Activated naive CD4-positive, alpha-beta T cell treated with anti-CD3 and anti-CD28 coated beads for 36 hours (primary cell): Measurements from ENCODE around the gene PPP6R1. TPM values are rescaled to one million over a fixed set of nuclear protein-coding genes. Genes with fewer than 3 reads are reported as not detected.
"Not testable (repeated sequence)": the region's sequence is repeated elsewhere in the genome, so short reads cannot be mapped to it uniquely, and the experiment has no call there.

Experiments
- CTCF ChIA-PET: fragments of 350-600 bp; sonication (Branson Sonifier 250); formaldehyde crosslinking; loops from one replicate; lab custom pipeline; 2021; ENCODE audit warnings: antibody characterized with exemption; lab: Charles Lee
- DNase-seq: peaks from one replicate; pipeline ENCODE4 v3.0.0-alpha.2; 2020
- H3K27ac Mint-ChIP-seq: one replicate; pipeline ENCODE4 v1.8.0; 2021; ENCODE audit warnings: mild to moderate bottlenecking, mixed read lengths
- H3K27me3 Mint-ChIP-seq: one replicate; pipeline ENCODE4 v1.8.0; 2021; ENCODE audit warnings: low read depth, mixed read lengths
- H3K36me3 Mint-ChIP-seq: one replicate; pipeline ENCODE4 v1.8.0; 2021; ENCODE audit warnings: low read depth, mixed read lengths
- H3K4me1 Mint-ChIP-seq: one replicate; pipeline ENCODE4 v1.8.0; 2021; ENCODE audit warnings: low read depth, mixed read lengths
- H3K4me3 Mint-ChIP-seq: one replicate; pipeline ENCODE4 v1.8.0; 2021; ENCODE audit warnings: mild to moderate bottlenecking, moderate library complexity, mixed read lengths
- H3K9me3 Mint-ChIP-seq: one replicate; pipeline ENCODE4 v1.8.0; 2021; ENCODE audit warnings: mixed read lengths
- intact Hi-C: fragments of 100-400 bp; cut with micrococcal nuclease; formaldehyde crosslinking; loops from one replicate; pipeline ENCODE4 v1.15.1; 2023
- total RNA-seq, 2 experiments: library from RNA; stranded (reverse); gene quantifications; one replicate each; pipeline ENCODE4 v1.2.3, GENCODE V29; 2021

The PPP6R1 gene
- total RNA-seq, 2 experiments from 2014 or later, result 166 to 174 TPM

DNA sequence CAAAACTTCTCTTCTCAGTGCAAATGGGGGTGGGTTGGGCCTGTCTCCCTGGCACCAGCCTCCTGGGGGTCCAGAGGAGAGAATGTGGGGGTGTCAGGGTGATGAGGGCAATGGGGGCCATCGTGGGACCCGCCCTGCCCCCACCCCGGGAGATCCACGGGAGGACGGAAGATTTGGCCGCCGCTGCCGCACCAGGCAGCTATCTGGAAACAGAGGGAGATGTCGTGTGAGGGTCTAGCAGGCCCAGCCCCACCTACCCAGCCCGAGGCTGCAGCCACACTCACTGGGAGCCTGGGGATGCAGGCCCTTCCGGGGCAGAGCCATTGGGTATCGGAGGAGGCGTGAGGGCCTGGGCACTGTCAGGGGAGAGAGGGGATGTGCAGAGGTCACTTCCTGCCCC lies 28.5 kb downstream of the PPP6R1 start:
- DNase-seq, result no peak
- no peaks in the 10 kb centered on the region for H3K4me1 Mint-ChIP-seq
- intact Hi-C loops, result no loop called here
- H3K9me3 Mint-ChIP-seq, result no peaks in the 10 kb centered on the region
- H3K36me3 Mint-ChIP-seq, result peaks cover 30% of the 10 kb centered on the region
- no peak overlapping the region for H3K27ac Mint-ChIP-seq
- CTCF ChIA-PET, result no interaction called here
- no peaks in the 10 kb centered on the region for H3K27me3 Mint-ChIP-seq
- no peak overlapping the region for H3K4me3 Mint-ChIP-seq

DNA sequence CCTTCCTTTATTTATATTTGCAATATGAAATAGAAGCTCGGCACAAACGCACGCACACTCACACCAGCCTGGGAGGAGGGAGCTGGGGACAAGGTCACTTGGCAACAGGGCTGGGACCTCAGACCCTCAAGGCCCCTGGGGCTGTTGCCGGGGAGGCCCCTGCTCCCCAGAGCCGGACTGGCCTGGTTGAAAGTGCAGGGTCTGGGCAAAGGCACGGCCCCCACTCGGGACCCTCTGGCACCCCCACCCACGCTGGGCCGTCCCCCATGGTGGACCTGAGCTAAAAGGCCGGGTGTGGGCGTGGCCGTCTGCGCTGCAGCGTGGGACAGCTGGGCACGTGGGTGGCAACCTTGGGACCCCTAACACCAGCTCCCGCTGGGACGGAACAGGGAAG lies 29.0 kb downstream of the PPP6R1 start:
- H3K27ac Mint-ChIP-seq, result no peak overlapping the region
- intact Hi-C loops, result no loop called here
- no peak overlapping the region for H3K4me3 Mint-ChIP-seq
- CTCF ChIA-PET, result no interaction called here
- no peaks in the 10 kb centered on the region for H3K4me1 Mint-ChIP-seq
- no peaks in the 10 kb centered on the region for H3K9me3 Mint-ChIP-seq
- H3K27me3 Mint-ChIP-seq, result no peaks in the 10 kb centered on the region
- no peak for DNase-seq
- peaks cover 27% of the 10 kb centered on the region for H3K36me3 Mint-ChIP-seq

DNA sequence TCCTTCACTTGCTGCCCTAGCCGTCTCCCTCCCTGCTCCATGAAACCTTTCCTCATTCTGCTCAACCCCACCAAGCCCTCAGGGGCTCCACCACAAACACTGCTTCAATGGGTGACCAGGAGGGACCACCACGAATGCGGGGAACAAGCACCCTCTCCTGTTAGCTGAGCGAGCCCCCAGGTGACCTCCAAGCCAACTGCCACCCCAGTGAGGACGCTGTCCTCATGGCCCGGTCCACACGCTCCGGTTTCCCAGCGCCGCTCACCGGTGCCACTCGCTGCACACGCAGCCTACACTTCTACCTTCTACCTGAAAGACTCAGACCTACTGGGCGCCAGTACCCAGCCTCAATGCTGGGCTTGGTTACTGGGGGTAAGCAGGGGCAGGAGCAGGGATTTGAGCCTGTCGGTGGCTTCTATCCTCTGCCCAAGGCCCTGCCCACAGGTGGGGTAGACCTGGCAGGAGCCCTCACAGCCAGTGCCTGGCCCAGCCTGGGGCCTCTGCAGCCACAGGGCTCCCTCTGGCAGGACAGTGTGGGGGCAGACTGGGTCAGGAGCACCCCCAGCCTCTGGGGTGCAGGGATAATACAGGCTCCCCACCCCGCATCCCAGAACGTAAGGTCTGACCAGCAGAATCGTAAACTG lies 29.6 kb downstream of the PPP6R1 start:
- Mint-ChIP-seq H3K9me3 (no peaks in the 10 kb centered on the region), H3K27ac (no peak overlapping the region), H3K27me3 (no peaks in the 10 kb centered on the region), H3K36me3 (peaks cover 23% of the 10 kb centered on the region), H3K4me3 (no peak overlapping the region), H3K4me1 (no peaks in the 10 kb centered on the region)
- intact Hi-C loops, result no loop called here
- CTCF ChIA-PET, result no interaction called here
- no peak for DNase-seq

DNA sequence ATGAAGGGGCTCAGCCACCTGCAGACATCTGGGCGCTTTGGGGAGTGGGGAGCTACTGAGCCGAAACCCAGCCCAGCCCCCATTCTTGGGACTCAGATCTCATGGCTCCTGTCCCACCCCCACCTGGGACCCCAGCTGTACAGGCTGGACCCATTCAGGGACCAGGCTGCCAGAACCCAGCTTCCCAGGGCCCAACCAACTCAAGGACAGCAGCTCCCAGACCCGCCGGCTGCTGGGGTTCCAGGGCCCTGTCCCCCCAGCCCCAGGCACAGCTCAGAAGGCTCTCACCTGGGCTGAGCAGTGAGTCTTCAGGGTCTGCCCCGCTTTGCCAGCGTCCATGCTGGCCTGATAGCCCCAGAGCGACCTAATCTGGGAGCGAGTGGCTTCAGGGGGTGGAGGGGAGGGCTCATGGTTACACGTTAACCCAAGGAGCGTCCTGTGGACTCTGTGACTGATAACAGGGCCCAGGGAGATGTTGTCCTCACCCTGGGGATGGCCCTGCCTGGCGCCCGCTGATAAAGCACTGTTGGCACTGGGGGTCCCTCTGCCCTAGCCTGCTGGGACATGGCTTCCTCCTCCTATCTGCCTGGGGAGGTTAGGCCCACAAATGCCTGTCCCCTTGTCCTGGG lies 30.3 kb downstream of the PPP6R1 start, which contains the start of gene TMEM86B:
TSS of gene TMEM86B (minus strand) at position 361 of the 629 bp plus-strand sequence. CDS start at position 339, 22 bp downstream.
- Mint-ChIP-seq H3K36me3 (peaks cover 21% of the 10 kb centered on the region), H3K4me3 (no peak within 1 kb of the TSS), H3K9me3 (no peaks in the 10 kb centered on the region), H3K27ac (peak within 1 kb of the TSS; percentile 37), H3K27me3 (no peaks in the 10 kb centered on the region), H3K4me1 (no peaks in the 10 kb centered on the region)
- intact Hi-C loops, result no loop called here
- DNase-seq, result no peak
- CTCF ChIA-PET, result no interaction called here

DNA sequence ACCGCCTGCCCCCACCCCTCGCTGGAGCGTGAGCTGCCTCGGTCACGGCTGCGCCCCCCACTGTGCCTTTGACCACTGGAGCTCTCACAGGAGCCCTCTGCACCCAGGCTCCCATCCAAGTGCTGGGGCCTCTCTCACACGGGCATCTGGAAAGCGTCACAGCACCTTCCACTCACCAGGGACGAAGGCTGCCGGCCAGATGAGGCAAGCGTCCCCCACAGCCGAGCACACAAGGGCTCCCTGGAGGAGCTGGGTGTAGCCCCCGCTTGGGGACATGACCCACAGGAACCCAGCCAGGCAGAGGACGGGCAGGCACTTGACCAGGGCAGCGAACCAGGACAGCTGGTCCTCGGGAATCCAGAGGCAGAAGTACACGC lies 30.8 kb downstream of the PPP6R1 start:
- DNase-seq, result no peak
- Mint-ChIP-seq H3K27ac (peak overlapping the region; percentile 37), H3K36me3 (peaks cover 21% of the 10 kb centered on the region), H3K4me1 (no peaks in the 10 kb centered on the region), H3K27me3 (no peaks in the 10 kb centered on the region), H3K4me3 (no peak overlapping the region), H3K9me3 (no peaks in the 10 kb centered on the region)
- CTCF ChIA-PET, result no interaction called here
- intact Hi-C loops, result no loop called here

DNA sequence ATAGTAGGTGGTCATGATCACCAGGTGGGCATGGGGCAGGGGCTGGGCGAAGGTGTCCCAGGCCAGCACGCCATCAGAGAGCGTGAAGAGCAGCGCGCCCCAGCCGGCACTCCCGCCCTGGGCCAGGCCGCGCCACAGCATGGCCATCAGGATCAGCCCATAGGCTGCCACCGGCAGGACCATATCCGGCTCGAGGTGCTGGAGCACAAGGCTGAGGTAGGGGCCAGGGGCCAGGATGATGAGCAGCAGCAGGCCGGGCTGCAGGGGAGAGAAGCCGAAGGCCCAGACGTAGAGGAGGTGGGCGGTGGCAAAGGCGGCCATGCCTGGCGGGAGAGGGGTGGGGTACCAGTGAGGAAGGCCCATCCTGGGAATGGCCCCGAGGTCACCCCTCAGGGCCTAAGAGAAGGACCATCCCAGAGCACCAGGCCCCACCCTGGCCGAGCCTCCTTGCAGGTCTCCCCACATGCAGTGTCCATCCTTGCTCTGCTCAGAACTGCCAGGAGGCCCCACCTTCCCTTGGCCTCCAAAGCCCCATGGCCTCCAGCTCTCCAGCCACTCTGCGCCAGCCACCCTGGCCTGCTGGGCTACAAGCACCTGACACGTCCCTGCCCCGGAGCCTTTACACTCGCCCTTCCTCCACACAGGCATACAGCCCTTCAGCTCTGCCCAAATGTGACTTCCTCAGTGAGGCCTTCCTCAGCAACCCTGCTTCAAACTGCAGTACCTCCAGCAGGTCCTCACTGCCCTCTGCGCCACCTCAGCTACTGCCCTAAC lies 31.4 kb downstream of the PPP6R1 start:
- DNase-seq, result no peak
- CTCF ChIA-PET, result no interaction called here
- H3K27ac Mint-ChIP-seq, result peak overlapping the region; percentile 37
- intact Hi-C loops, result no loop called here
- H3K4me3 Mint-ChIP-seq, result no peak overlapping the region
- no peaks in the 10 kb centered on the region for H3K4me1 Mint-ChIP-seq
- H3K27me3 Mint-ChIP-seq, result no peaks in the 10 kb centered on the region
- H3K36me3 Mint-ChIP-seq, result peaks cover 18% of the 10 kb centered on the region
- H3K9me3 Mint-ChIP-seq, result no peaks in the 10 kb centered on the region

DNA sequence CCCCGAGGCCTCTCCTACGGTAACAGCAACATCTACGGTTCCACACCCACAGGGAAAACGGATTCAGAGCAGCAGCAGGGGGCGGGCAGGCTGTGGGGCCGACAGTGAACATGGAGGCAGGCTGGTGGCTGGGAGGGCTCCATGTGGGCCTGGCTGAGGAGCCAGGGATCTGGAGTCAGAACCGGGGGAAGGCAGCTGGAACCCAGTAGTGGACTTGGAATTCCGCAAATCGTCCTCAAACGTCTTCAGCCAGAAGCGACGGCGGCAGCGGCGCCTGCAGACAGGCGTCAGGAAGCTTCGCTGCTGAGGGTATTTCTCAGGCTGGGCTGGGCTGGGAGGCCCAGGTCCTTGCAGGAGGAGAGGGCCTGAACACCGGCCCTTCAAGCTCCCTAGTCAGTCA lies 32.0 kb downstream of the PPP6R1 start:
- Mint-ChIP-seq H3K4me1 (no peaks in the 10 kb centered on the region), H3K27ac (no peak overlapping the region)
- CTCF ChIA-PET, result no interaction called here

DNA sequence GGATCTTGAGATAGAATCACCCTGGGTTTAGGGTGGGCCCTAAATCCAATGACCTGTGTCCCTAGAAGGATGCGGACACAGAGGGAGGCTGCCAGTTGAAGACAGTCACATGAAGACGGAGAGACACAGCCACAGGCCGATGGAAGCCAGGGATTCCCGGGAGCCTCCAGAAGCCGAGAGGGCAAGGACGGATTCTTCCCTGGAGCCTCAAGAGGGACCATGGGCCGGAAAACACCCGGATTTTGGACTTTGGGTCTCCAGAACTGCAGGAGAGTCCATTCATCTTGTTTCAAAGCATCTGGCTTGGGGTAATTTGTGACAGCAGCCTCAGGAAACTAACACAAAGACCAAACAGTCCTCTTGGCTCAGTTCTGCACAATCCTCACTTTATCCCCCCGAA lies 32.5 kb downstream of the PPP6R1 start:
- no peaks in the 10 kb centered on the region for H3K4me1 Mint-ChIP-seq
- CTCF ChIA-PET, result no interaction called here
- H3K4me3 Mint-ChIP-seq, result no peak overlapping the region
- H3K36me3 Mint-ChIP-seq, result peaks cover 17% of the 10 kb centered on the region
- H3K9me3 Mint-ChIP-seq, result peaks cover 2% of the 10 kb centered on the region
- no peaks in the 10 kb centered on the region for H3K27me3 Mint-ChIP-seq
- intact Hi-C loops, result no loop called here
- H3K27ac Mint-ChIP-seq, result no peak overlapping the region
- no peak for DNase-seq

More for the DNA sequence above, 32.0 kb downstream of the PPP6R1 start:
- DNase-seq, result no peak
- Mint-ChIP-seq H3K4me3 (no peak overlapping the region), H3K9me3 (no peaks in the 10 kb centered on the region), H3K36me3 (peaks cover 14% of the 10 kb centered on the region), H3K27me3 (no peaks in the 10 kb centered on the region)
- intact Hi-C loops, result no loop called here

DNA sequence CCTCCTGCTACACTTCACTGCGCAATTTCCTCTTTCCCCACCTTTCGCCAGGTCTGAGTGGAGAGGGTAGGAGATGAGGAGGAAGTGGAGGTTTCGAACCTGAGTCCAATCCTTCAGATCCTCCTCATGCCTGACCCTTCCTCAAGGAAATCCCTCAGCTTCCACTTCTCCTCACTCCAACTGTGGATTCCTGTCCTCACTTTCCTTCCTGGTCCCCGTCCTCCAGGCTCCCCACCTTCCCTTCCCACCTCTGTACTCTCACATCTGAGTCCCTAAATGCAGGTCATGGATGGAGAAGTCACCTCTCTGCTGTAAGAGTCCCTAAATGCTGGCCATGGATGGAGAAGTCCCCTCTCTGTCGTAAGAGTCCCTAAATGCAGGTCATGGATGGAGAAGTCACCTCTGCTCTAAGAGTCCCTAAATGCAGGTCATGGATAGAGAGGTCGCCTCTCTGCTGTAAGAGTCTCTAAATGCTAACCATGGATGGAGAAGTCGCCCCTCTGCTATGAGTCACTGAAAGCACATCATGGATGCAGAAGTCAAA lies 33.3 kb downstream of the PPP6R1 start:
- CTCF ChIA-PET, result no interaction called here
- no peak for DNase-seq
- Mint-ChIP-seq H3K27ac (no peak overlapping the region), H3K9me3 (peaks cover 8% of the 10 kb centered on the region), H3K36me3 (peaks cover 17% of the 10 kb centered on the region), H3K4me1 (no peaks in the 10 kb centered on the region), H3K27me3 (no peaks in the 10 kb centered on the region), H3K4me3 (no peak overlapping the region)
- intact Hi-C loops, result no loop called here

DNA sequence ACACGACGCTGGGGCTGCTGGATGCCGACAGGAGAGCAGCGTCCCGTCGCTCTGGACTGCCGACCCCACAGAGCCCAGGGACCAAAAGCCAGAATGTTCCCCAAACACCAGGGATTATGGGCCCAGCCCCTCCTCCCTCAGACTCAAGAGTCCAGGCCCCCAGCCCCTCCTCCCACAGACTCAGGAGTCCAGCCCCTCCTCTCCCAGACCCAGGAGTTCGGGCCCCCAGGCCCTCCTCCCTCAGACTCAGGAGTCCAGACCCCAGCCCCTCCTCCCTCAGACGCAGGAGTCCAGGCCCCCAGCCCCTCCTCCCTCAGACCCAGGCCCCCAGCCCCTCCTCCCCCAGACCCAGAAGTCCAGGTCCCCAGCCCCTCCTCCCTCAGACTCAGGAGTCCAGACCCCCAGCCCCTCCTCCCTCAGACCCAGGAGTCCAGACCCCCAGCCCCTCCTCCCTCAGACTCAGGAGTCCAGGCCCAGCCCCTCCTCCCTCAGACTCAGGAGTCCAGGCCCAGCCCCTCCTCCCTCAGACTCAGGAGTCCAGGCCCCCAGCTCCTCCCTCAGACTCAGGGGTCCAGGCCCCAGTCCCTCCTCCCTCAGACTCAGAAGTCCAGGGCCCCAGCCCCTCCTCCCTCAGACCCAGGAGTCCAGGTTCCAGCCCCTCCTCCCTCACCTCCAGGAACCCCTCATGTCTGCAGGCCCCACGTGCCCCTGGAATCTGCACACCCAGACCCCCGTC lies 34.0 kb downstream of the PPP6R1 start:
- DNase-seq, H3K4me3 Mint-ChIP-seq, intact Hi-C loops: not testable (repeated sequence)

DNA sequence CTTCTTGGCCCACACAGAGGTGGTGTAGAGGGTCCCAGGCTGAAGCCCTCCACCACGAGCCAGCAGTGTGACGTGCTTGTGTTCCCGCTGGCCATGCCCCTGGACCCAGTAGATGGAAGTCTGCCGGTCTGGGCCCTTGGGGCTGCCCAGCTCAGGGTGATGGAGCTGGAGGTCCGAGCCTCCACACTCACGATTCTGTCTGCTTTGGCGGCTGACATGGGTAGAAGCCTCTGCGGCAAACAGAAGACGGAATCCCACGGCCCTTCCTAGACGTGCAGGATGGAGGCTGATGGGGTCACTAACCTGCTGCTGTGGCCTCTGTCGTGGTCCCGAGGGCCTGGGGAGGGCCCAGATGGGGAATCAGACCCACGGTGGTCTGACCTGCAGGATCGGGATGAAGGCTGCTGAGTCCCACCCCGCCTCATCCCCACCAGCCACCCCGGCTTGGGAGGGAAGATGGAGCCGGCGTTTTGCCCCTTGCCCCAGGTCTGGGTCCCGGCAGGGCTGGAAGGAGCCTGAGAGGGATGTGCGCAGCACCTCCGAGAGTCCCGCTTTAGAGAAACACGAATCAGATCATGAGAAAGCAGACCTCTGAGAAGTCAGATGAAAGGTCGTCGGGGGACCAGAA lies 34.7 kb downstream of the PPP6R1 start:
- intact Hi-C loops, result no loop called here
- Mint-ChIP-seq H3K36me3 (peaks cover 19% of the 10 kb centered on the region), H3K4me1 (no peaks in the 10 kb centered on the region), H3K27ac (no peak overlapping the region), H3K4me3 (no peak overlapping the region), H3K9me3 (peaks cover 9% of the 10 kb centered on the region), H3K27me3 (no peaks in the 10 kb centered on the region)
- DNase-seq, result no peak
- CTCF ChIA-PET, result no interaction called here

More for the DNA sequence above, 34.0 kb downstream of the PPP6R1 start:
- H3K9me3 Mint-ChIP-seq, H3K27ac Mint-ChIP-seq, H3K27me3 Mint-ChIP-seq, CTCF ChIA-PET, H3K4me1 Mint-ChIP-seq: not testable (repeated sequence)
- H3K36me3 Mint-ChIP-seq, result peaks cover 19% of the 10 kb centered on the region
